SK-N-DZ (cell line): Measurements from ENCODE around the gene AKTIP.

Experiments used
- DNase-seq: peaks from one replicate; pipeline ENCODE4 v3.0.0-alpha.2; 2015; ENCODE audit warnings: low spot score
- small RNA-seq, 2 experiments: library from RNA; depleted of rRNA; stranded (forward); fragments of <200 nt; gene quantifications; one replicate each; pipeline ENCODE3, GENCODE V24; 2014

AKTIP gene

DNA sequence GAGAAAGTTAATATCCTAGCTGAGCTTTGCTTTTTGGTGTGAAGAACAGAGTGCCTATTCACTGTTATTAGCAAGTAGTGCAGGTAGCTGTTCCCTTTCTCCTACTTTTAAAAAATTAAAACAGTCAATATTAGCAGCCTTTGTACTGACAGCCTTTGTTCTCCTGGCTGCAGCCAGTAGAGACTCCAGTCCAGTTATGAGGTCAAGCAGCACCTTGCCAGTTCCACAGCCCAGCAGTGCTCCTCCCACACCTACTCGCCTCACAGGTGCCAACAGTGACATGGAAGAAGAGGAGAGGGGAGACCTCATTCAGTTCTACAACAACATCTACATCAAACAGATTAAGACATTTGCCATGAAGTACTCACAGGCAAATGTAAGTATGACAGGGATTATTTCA is 22.6 kb downstream of the AKTIP start:
- no peak for DNase-seq

- DNase-seq = no peak
Observed at GRCh38 chr16:53478965-53479364, 24.0 kb downstream of the AKTIP start.

DNA sequence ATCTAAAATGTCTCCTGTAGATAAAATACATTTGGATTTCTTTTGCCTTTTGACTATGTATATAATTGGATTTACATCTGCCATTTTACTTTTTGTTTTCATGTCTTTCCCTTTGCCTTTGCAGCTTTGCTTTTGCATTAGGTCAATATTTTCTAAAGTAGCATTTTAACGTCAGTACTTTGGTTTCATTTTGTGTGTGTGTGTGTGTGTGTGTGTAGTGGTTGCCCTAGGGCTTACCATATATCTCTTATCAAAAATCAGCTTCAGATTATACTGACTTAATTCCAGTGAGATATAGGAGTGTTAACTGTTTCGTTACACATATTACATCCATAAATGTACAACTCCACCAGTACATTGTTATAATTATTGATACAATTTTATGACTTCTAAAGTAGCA is 26.1 kb downstream of the AKTIP start:
- DNase-seq = no peak

GRCh38 chr16:53465606-53466280 is 37.3 kb downstream of the AKTIP start:
- no peak for DNase-seq

DNA sequence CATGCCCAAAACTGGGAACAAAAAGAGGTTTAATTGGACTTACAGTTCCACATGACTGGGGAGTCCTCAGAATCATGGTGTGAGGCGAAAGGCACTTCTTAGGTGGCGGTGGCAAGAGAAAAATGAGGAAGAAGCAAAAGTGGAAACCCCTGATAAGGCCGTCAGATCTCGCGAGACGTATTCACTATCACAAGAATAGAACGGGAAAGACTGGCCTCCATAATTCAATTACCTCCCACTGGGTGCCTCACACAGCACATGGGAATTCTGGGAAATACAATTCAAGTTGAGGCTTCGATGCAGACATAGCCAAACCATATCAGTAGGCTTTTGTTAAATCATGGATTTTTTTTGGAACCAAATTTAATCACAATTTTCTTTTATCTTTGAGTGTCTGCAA is 44.4 kb downstream of the AKTIP start:
- peak; percentile 43 for DNase-seq

DNA sequence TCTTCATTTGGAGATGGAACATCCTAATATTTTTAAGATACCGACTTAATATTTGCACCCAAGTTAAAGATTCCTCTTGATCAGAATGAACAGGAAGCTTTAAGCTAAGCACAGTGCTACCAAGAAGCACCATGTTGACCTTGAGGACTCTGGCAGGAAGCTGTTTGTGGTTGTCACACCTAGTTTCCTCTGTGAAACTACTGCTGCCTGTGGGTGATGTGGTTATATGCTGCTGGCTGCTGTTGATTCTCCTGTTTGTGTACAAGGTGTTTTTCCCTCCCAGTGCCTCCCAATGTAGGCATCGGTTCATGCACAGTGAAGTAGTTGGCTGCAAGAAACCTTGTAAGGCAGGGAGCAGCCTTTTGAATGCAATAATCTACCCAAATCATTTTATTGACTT is 45.3 kb downstream of the AKTIP start:
- no peak for DNase-seq

DNA sequence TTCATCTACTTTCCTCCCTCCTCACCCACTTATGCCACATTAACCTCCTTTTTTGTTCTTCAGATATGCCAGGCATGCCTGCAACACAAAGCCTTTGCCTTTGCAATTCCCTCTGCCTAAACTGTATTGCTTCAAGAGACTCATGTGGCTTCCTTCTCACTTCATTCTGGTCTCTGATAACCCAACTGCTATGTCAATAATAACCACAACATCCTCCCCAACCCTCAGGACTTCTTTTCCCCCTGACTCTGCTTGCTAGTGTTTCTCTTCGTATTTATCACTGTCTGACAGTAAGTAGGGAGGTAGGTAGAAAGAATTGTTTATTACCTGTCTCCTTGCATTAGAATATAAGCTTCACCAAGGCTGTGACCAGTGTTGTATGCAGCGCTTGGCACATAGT is 46.4 kb downstream of the AKTIP start:
- no peak for DNase-seq

DNA sequence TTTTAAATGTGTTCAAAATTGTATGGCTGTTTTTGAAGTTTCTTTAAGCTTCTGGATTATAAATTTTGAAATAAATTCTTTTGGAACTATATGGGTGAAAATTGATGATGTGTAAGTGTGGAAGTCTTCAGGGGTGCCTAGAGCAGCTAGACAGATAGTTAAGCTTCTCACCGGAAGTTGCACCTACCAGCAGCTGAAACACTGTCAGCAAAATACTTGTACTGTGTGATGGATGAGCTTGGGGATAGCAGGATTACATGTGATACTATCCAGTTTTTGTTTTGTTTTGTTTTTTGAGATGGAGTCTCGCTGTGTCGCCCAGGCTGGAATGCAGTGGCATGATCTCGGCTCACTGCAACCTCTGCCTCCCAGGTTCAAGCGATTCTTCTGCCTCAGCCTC is 49.1 kb downstream of the AKTIP start:
- no peak for DNase-seq

DNA sequence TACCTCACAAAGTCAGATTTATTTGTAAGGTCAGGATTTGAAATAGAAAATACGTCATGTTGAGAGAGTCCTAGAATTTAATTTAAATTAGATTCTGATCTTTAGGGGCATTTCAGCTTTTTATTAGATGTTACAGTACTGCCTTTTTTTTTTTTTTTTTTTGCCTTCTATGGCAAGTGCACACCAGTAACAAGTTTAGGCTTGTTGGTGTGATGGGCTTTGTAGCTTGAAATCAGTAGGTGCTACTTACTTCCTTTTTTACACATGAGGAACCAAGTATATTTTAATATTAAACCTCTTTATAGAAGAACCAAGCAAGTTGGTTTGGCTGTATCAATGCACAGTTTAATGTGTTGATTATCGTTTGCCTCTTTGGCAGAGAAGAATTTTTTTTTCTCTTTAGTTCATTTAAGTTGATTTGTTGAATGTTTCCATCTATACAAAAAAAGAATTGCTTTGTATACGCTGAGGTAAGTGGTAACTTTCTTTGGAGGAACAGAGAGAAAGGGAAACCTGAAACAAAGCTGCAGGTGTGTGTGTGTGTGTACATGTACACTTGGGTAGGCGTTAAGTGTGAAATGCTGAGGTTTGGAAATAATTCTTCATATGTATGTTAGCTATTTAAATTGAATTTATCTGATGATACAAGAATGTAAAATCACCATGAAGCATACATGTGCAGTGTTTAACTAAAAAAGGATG is 53.0 kb downstream of the AKTIP start:
- no peak for DNase-seq

- DNase-seq = no peak
Observed at GRCh38 chr16:53446090-53446489, 56.9 kb downstream of the AKTIP start.

DNA sequence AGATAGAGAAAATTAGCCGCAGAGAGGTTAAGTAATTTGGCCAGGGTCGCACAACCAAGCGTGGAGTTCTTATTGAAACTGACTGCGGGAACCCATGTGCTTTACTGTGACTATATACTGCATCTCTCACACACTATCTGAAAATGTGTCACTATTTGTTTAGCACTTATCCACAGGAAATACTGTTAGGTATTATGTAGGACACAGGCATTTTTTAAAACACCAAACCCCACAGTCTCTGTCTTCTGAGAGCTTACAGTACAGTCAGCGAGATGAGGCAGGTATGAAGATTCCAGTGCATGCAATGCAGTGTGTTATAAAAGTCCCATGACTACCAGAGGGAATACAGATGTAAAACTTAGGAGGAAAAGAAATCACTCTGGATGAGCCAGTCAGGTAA is 57.5 kb downstream of the AKTIP start:
- no peak for DNase-seq

Small RNA genes lying within 50 kb of the gene (small RNA-seq; reads per million reads assigned to genes)
- 0 to 0.04 reads per million in 2 experiments for gene RNU6-1153P
